GM19351 (cell line): ENCODE results near the gene KRTAP10-1.

Experiments used
- ATAC-seq: cut with Tn5 transposase; IDR thresholded peaks from one replicate; pipeline ENCODE4 v1.9.1; 2021; ENCODE audit warnings: mild to moderate bottlenecking, moderate library complexity; ENCODE audit not compliant: unreplicated experiment

Gene KRTAP10-1

GRCh38 chr21:44529503-44530125, 10.4 kb downstream of the KRTAP10-1 start:
- ATAC-seq: no peak

DNA sequence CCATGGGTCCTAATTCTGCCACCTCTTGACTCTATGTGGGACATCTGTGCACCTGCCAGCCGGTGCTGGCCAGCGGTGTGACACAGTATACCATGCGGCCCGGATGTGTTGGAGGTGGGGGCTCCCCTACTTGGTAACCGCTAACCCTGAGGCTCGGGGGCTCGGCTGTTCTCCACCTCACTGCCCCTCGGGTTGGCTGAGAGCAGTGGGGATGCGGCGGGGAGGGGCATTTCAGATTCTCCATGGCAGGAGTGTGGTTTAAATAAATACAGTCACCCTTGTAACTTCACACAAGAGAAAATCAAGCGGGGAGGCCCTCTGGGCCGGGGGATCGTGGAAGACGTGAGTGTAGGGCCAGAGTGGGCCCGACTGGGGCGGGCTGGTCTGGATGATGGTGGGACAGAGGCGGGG, 11.0 kb downstream of the KRTAP10-1 start:
- no peak for ATAC-seq

GRCh38 chr21:44528634-44528995, 11.4 kb downstream of the KRTAP10-1 start:
- ATAC-seq: no peak

- ATAC-seq: no peak
Observed at GRCh38 chr21:44527983-44528633, 11.9 kb downstream of the KRTAP10-1 start.

- ATAC-seq: no peak
Observed at GRCh38 chr21:44527156-44527982, 12.6 kb downstream of the KRTAP10-1 start.

- no peak for ATAC-seq
Observed at GRCh38 chr21:44526096-44526997, 13.6 kb downstream of the KRTAP10-1 start.

GRCh38 chr21:44525391-44526095, 14.5 kb downstream of the KRTAP10-1 start:
- no peak for ATAC-seq

DNA sequence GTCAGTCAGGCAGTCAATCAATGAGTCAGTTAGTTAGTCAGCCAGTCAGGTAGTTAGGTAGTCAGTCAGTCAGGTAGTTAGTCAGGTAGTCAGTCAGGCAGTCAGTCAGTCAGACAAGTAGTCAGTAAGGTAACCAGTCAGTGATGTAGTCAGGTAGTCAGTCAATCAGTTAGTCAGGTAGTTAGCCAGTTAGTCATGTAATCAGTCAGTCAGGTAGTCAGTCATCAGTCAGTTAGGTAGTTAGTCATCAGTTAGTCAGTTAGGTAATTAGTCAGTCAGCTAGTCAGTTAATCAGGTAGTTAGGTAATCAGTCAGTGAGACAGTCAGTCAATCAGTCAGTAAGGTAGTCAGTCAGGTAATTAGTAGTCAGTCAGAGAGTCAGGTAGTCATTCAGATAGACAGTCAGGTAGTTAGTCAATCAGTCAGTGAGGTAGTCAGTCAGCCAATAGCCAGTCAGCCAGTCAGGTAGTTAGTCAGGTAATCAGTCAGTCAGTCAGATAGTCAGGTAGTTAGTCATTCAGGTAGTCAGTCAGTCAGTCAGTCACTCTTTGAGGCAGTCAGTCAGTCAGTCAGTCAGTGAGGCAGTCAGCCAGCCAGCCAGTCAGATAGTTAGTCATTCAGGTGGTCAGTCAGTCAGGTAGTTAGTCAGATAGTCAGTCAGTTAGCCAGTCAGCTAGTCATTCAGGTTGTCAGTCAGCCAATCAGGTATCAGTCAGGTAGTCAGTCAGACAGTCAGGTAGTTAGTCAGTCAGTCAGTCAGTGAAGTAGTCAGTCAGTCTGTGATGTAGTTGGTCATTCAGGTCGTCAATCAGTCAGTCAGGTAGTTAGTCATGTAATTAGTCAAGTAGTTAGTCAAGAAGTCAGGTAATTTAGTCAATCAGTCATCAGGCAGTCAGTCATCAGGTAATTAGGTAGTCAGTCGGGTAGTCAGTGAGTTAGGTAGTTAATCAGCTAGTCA, 15.3 kb downstream of the KRTAP10-1 start:
- ATAC-seq: no peak

DNA sequence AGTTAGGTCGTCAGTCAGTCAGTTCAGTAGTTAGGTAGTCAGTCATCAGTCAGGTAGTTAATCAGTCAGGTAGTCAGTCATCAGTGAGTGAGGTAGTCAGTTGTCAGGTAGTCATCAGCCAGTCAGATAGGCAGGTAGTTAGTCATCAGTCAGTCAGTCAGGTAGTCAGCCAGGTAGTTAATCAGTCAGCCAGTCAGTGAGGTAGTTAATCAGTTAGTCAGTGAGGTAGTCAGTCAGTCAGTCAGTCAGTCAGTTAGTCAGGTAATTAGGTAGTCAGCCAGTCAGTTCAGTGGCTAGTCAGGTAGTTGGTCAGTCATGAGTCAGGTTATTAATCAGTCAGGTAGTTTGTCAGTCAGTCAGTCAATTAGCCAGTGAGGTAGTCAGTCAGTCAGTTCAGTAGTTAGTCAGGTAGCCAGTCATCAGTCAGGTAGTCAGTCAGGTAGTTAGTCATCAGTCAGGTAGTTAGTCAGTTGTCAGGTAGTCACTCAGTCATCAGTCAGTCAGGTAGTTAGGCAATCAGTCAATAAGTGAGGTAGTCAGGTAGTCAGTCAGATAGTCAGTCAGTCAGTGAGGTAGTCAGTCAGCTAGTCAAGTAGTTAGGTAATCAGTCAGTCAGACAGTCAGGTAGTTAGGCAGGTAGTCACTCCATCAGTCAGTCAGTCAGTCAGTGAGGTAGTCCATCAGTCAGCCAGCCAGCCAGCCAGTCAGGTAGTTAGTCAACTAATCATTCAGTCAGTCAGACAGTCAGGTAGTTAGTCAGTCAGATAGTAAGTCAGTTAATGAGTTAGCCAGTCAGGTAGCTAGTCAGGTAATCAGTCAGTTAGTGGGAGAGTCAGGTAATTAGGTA, 16.2 kb downstream of the KRTAP10-1 start:
- no peak for ATAC-seq

DNA sequence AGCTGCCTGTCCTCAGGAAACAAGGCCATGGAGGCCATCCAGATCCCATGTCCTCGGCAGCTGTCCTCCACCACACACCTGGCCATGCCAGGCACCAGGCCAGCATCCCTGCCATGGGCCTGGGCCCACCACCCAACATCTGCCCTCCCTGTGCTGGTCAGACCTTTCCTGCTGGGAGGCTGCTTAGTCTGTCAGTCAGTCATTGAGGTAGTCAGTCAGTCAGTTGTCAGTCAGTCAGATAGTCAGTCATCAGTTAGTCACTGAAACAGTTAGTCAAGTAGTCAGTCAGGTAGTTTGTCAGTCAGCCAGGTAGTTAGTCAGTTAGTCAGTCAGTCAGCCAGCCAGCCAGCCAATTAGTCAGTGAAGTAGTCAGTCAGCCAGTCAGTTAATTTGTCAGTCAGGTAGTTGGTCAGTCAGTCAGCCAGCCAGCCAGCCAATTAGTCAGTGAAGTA, 17.2 kb downstream of the KRTAP10-1 start:
- no peak for ATAC-seq

DNA sequence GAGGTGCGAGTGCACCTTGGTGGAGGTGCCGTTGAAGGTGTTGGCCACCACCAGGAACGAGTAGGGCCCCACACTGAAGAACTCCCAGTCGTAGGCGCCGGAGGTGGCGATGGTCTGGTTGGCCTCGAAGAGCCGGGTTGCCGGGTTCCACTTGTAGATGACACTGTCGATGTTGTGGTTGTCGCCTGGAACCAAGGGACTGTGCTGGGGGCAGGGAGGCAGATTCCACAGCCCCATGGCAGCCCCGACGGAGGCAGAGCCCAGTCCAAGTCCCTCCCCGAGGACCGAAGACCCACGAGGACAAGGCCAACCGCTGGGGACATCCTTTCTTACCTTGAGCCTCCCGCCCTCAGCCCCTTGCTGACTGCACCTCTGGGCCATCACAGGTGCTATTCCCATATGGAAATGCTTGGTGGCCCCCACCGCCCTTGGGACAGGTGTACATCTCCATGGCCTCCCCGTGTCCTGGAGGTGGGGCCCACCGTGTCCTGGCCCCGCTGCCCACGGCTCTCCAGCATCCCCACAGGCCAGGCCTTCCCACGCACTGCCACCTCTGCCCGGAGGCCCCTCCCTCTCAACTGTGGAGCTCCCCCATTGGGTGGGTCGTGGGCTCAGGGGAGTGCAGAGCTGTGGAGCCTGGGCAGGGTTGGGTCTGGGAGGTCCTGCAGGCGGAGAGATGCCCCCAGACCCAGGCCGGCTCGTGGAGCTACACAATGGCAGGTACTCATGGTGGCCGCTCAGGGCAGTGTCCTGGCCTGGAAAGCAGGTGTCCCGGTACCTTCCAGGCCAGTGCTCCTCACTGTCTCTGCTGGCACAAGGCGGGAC, 17.9 kb downstream of the KRTAP10-1 start:
- no peak for ATAC-seq

DNA sequence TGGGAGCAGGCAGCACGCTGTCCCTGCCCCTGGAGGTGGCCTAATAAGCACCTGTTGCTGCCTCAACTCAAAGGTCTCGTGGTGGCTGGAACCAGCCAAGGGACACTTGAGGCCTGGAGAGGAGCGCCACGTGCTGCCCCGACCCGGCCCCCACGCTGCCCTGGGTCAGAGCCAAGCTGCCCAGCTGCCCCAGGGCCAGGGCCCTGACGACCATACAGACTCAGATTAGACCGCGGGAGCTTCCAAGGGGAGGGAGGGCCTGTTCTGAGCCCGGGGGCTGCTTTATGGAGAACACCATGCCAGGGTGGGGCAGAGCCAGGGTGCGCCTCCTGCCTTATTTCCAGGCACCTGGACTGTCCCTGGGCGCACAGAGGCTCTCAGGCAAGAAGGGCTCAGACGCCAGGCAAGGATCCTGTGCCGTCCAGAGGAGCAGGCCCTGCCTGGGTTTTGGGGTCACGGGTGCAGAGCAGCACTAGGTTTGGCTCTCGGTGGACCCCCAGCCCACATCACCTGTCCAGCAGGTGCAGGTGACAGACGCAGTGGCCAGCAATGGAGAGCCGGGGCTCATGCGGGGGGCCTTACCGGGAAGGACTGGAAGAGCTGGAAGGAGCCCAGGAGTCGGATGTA, 18.6 kb downstream of the KRTAP10-1 start:
- ATAC-seq: no peak

- no peak for ATAC-seq
Observed at GRCh38 chr21:44520326-44521300, 19.4 kb downstream of the KRTAP10-1 start.

GRCh38 chr21:44519346-44520325, 20.4 kb downstream of the KRTAP10-1 start:
- no peak for ATAC-seq

- ATAC-seq: no peak
Observed at GRCh38 chr21:44518686-44519085, 21.3 kb downstream of the KRTAP10-1 start.
